ENCODE data around the gene ENGASE.

The ENGASE gene

DNA sequence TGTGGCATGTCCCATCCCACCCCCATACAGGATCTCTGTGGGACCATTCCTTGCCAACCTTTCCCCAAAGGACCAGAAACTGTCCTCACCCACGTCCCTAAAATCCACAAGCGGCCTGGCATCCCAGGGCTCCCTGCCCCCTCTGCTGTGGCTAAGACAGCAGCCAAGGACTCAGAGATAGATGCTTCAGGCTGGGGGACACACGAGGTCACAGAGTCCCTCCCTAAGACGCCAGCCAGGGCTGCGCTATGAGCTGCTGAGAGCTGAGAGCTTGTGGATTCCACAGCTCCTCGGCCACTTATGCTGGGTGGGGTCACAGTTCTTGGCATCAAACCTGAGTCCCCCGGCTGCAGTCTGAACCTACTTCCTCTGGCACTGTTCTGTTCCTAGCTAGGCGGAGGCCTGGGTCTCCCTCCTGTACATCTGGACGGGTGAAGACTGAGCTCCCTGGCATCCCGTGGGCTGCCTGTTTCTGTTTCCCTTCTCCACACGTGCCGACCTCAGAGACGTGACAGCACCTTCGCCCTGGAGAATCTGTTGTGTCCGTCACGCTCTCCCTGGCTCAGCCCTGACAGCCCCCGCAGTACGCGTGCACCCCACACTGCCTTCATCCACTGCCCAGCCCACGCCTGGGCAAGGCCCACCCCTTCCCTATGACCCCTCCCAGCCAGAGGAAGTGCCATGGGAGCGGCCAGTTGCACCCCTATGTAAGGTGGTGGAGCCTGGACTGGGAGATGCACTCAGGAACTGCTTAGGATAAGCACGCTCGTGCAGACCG, 61.2 kb downstream of the ENGASE start:
- DNase-seq (ENCODE audit: low read depth) = no peak
- H3K4me3 ChIP-seq (ENCODE audit: low read length) = no peak overlapping the region
- no peak for TF ChIP-seq CTCF (IDR thresholded peaks at IDR 0.05; ENCODE audit: insufficient read depth, low read depth, low read length, missing control alignments)

All from epithelial cell of esophagus (primary cell).